GDM1 (cell line): ENCODE results near the gene PRKCQ.
"Not testable (repeated sequence)": the region's sequence is repeated elsewhere in the genome, so short reads cannot be mapped to it uniquely, and the experiment has no call there.

Experiments
- DNase-seq: peaks from one replicate; lab custom pipeline; 2025; lab: John Stamatoyannopoulos, UW

The PRKCQ gene

DNA sequence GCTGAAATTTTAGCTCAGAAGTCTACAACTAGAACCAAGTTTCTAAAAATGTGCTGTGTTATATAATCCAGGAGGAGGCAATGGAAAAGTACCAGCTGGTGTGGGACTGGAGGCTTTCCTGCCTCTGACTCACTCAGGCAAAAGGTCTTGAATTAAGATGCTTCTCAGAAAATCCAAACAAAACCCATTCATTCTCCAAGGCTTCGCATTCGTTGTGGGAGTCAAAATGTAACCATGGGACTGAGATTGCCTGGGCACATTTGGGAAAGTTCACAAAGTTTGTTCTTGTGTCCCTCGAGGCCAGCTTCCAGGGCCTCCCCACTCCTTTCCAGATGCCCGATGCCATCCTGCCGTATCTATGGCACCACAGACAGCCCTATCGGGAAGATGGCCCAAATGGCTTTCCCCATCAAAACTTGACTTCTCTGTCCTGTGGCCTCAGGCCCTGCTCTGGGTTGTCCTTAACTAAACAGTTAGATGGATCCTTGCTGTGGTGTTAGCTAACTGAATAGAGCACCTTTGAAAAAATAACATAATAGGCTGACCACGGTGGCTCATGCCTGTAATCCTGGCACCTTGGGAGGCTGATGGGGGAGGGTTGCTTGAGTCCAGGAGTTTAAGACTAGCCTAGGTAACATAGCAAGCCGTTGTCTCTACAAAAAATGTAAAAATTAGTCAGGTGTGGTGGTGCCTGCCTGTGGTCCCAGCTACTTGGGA, 196.8 kb downstream of the PRKCQ start:
- DNase-seq: no peak

- DNase-seq: peak; percentile 45
Measured at GRCh38 chr10:6382081-6382480, 198.0 kb downstream of the PRKCQ start.

- not testable (repeated sequence) for DNase-seq
Measured at GRCh38 chr10:6380478-6380877, 199.6 kb downstream of the PRKCQ start.

GRCh38 chr10:6379015-6379776, 200.9 kb downstream of the PRKCQ start:
- DNase-seq: no peak
